ENCODE measurements around the gene SGK2.

The SGK2 gene

DNA sequence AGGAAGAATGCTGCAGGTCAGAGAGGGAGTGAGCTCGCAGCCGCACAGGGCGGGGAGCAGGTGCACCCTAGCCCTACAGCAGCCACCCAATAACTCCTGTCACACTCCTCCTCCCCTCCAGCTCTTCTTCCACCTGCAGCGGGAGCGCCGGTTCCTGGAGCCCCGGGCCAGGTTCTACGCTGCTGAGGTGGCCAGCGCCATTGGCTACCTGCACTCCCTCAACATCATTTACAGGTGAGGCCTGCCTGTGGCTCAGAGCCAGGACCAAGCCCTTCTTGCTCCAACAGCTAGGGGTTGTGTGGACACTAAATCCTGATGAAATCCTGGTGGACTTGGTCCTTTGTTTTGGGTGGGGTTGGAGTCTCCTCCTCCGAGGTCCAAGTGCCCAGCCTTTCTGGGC, 11.7 kb downstream of the SGK2 start:
- H2AFZ ChIP-seq = no peak overlapping the region
- no peak overlapping the region for H3K9ac ChIP-seq
- no peaks in the 10 kb centered on the region for H3K79me2 ChIP-seq
- no peak overlapping the region for H3K27ac ChIP-seq
- no peak overlapping the region for H3K4me3 ChIP-seq (ENCODE audit: low read depth, low read length)
- H3K4me2 ChIP-seq (ENCODE audit: low read length) = no peak overlapping the region
- no peaks in the 10 kb centered on the region for H3K4me1 ChIP-seq
- no peaks in the 10 kb centered on the region for H3K9me3 ChIP-seq (ENCODE audit: control insufficient read depth, low read length)
- TF ChIP-seq CTCF (IDR thresholded peaks at IDR 0.05) = no peak
- no peaks in the 10 kb centered on the region for H3K27me3 ChIP-seq (ENCODE audit: control insufficient read depth, insufficient read depth, low read length)
- H3K36me3 ChIP-seq (ENCODE audit: control insufficient read depth, insufficient read depth, low read length) = no peaks in the 10 kb centered on the region

DNA sequence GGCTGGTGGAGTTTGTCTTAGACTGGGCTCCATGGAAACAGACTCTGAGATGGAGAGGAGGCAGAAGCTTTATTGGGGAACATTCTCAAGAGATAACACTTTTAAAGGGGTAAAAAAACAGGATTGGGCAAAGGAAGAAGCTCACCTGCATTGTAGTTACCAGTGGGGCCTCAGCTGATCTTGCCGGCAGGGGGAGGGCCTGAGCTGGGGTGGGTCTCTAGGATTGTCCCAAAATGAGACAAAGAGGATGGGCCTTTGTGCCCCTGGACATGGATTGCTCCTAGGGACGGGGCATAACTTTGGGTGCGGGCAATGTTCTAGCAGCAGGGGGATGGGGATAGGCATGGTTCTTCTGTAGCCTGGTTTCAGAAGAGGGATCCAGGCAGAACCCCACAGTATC, 12.5 kb downstream of the SGK2 start:
- H3K4me1 ChIP-seq = no peaks in the 10 kb centered on the region
- no peak for TF ChIP-seq CTCF (IDR thresholded peaks at IDR 0.05)
- no peak overlapping the region for H3K4me3 ChIP-seq (ENCODE audit: low read depth, low read length)
- no peak overlapping the region for H3K4me2 ChIP-seq (ENCODE audit: low read length)
- H3K9ac ChIP-seq = no peak overlapping the region
- H2AFZ ChIP-seq = no peak overlapping the region
- H3K79me2 ChIP-seq = no peaks in the 10 kb centered on the region
- no peak overlapping the region for H3K27ac ChIP-seq
- H3K36me3 ChIP-seq (ENCODE audit: control insufficient read depth, insufficient read depth, low read length) = no peaks in the 10 kb centered on the region
- H3K9me3 ChIP-seq (ENCODE audit: control insufficient read depth, low read length) = no peaks in the 10 kb centered on the region
- H3K27me3 ChIP-seq (ENCODE audit: control insufficient read depth, insufficient read depth, low read length) = no peaks in the 10 kb centered on the region

GRCh38 chr20:43571771-43572170, 12.9 kb downstream of the SGK2 start:
- H3K4me2 ChIP-seq (ENCODE audit: low read length) = no peak overlapping the region
- no peak overlapping the region for H2AFZ ChIP-seq
- no peaks in the 10 kb centered on the region for H3K79me2 ChIP-seq
- no peak overlapping the region for H3K4me3 ChIP-seq (ENCODE audit: low read depth, low read length)
- H3K36me3 ChIP-seq (ENCODE audit: control insufficient read depth, insufficient read depth, low read length) = no peaks in the 10 kb centered on the region
- no peak for TF ChIP-seq CTCF (IDR thresholded peaks at IDR 0.05)
- H3K27ac ChIP-seq = no peak overlapping the region
- H3K4me1 ChIP-seq = no peaks in the 10 kb centered on the region
- H3K27me3 ChIP-seq (ENCODE audit: control insufficient read depth, insufficient read depth, low read length) = no peaks in the 10 kb centered on the region
- H3K9ac ChIP-seq = no peak overlapping the region
- no peaks in the 10 kb centered on the region for H3K9me3 ChIP-seq (ENCODE audit: control insufficient read depth, low read length)

DNA sequence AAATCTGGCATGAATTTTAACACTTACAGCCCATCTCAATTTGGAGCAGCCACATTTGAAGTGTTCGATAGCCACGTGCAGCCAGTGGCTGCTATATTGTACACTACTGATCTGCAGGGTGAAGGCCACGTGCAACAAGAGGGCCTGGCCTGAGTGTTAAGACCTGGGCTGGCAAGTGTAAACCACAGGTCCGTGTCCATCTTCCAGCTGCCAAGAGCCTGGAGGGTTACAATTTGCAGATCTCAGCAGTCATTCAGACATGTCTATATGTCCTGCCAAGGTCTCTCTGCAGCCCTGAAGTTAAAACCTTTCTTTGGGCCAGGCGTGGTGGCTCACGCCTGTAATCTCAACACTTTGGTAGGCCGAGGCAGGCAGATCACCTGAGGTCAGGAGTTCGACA, 14.1 kb downstream of the SGK2 start:
- no peaks in the 10 kb centered on the region for H3K9me3 ChIP-seq (ENCODE audit: control insufficient read depth, low read length)
- no peak overlapping the region for H3K9ac ChIP-seq
- H3K36me3 ChIP-seq (ENCODE audit: control insufficient read depth, insufficient read depth, low read length) = no peaks in the 10 kb centered on the region
- no peak overlapping the region for H3K27ac ChIP-seq
- no peak overlapping the region for H2AFZ ChIP-seq
- H3K4me3 ChIP-seq (ENCODE audit: low read depth, low read length) = no peak overlapping the region
- TF ChIP-seq CTCF (IDR thresholded peaks at IDR 0.05) = no peak
- no peaks in the 10 kb centered on the region for H3K79me2 ChIP-seq
- H3K4me2 ChIP-seq (ENCODE audit: low read length) = no peak overlapping the region
- H3K4me1 ChIP-seq = no peaks in the 10 kb centered on the region
- H3K27me3 ChIP-seq (ENCODE audit: control insufficient read depth, insufficient read depth, low read length) = no peaks in the 10 kb centered on the region

GRCh38 chr20:43576108-43576507, 17.3 kb downstream of the SGK2 start:
- H3K4me2 ChIP-seq (ENCODE audit: low read length) = no peak overlapping the region
- no peaks in the 10 kb centered on the region for H3K27me3 ChIP-seq (ENCODE audit: control insufficient read depth, insufficient read depth, low read length)
- no peak overlapping the region for H2AFZ ChIP-seq
- H3K79me2 ChIP-seq = no peaks in the 10 kb centered on the region
- H3K27ac ChIP-seq = no peak overlapping the region
- H3K4me1 ChIP-seq = no peaks in the 10 kb centered on the region
- TF ChIP-seq CTCF (IDR thresholded peaks at IDR 0.05) = no peak
- H3K36me3 ChIP-seq (ENCODE audit: control insufficient read depth, insufficient read depth, low read length) = no peaks in the 10 kb centered on the region
- no peak overlapping the region for H3K4me3 ChIP-seq (ENCODE audit: low read depth, low read length)
- H3K9ac ChIP-seq = no peak overlapping the region
- H3K9me3 ChIP-seq (ENCODE audit: control insufficient read depth, low read length) = no peaks in the 10 kb centered on the region
